ENCODE results near the gene CHMP1B.

Gene CHMP1B

DNA sequence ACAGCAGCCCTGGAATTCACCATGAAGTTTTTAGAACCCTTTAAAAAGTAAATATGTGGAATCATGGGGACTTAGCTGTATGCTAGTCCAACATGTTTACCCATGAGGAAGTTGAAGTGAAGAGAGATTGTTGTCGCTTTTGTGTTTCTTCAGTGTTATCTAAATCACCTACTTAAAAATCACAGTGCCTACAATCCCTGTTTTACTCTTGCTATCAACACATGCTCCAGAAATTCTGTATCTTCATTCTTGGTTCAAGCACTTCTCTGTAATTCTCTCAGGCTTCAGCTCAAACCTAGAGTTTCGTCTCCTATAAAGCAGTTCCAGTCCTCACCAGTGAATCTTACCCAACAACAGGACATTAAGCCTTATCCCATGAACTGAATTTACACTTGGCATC lies 30.5 kb upstream of the CHMP1B start:
- TF ChIP-seq, protein P1, sequence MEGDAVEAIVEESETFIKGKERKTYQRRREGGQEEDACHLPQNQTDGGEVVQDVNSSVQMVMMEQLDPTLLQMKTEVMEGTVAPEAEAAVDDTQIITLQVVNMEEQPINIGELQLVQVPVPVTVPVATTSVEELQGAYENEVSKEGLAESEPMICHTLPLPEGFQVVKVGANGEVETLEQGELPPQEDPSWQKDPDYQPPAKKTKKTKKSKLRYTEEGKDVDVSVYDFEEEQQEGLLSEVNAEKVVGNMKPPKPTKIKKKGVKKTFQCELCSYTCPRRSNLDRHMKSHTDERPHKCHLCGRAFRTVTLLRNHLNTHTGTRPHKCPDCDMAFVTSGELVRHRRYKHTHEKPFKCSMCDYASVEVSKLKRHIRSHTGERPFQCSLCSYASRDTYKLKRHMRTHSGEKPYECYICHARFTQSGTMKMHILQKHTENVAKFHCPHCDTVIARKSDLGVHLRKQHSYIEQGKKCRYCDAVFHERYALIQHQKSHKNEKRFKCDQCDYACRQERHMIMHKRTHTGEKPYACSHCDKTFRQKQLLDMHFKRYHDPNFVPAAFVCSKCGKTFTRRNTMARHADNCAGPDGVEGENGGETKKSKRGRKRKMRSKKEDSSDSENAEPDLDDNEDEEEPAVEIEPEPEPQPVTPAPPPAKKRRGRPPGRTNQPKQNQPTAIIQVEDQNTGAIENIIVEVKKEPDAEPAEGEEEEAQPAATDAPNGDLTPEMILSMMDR (conservative IDR thresholded peaks at IDR 0.05; ENCODE audit: control insufficient read depth, insufficient read depth, low read depth, low read length), result no peak
- DNase-seq (ENCODE audit: low read depth), result no peak
- H3K4me3 ChIP-seq (ENCODE audit: control insufficient read depth, low read depth, low read length), result no peak overlapping the region

DNA sequence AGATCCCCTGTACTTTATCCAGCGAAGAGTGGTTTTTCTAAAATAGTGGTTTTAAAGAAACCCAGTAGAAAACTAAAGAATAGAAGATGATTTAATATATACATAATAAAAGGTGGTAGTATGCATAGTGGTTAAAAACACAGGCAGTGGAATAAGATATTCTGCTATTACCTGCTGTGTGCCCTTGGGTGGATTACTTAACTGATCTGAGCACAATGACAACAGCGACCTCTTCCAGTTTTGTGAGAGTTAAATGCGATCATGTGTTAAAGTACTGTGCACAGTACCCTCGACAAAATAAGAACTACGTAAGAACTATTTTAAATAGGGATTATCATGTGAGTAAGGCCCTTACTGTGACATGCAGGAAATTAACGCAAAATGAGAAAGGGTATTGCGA lies 30.0 kb upstream of the CHMP1B start:
- DNase-seq (ENCODE audit: low read depth), result no peak
- TF ChIP-seq, protein P1 (conservative IDR thresholded peaks at IDR 0.05; ENCODE audit: control insufficient read depth, insufficient read depth, low read depth, low read length), result no peak
- no peak overlapping the region for H3K4me3 ChIP-seq (ENCODE audit: control insufficient read depth, low read depth, low read length)

DNA sequence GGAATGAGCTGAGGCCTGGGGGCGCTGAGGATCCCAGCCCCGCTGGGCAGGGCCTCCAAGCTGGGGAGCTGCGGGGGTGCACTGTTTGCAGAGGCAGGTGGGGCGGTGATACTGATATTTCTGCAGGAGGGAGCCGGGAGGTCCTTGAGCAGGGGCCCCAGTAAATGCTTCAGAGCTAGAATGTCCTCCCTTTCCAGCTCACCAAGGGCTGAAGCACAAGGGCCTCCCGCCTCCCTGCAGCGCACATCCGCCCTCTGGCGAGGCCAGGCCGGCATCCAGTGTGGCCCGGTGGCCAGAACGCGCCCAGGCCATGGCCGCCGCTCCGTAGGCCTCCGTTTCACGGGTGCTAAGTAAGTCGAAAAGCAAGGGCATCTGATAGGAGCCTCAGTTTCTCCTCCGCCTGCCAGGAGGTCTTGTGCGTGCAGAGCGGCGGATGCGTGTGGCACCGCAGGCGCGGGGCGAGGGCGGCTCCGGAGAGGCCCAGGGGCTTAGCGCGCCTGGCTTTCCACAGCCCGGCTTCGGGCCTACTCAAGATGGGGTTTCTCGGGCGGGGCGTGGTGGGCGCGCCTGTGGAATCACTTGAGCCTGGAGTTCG lies 29.5 kb upstream of the CHMP1B start:
- TF ChIP-seq, protein P1 (conservative IDR thresholded peaks at IDR 0.05; ENCODE audit: control insufficient read depth, insufficient read depth, low read depth, low read length), result no peak
- DNase-seq (ENCODE audit: low read depth), result no peak
- no peak overlapping the region for H3K4me3 ChIP-seq (ENCODE audit: control insufficient read depth, low read depth, low read length)

DNA sequence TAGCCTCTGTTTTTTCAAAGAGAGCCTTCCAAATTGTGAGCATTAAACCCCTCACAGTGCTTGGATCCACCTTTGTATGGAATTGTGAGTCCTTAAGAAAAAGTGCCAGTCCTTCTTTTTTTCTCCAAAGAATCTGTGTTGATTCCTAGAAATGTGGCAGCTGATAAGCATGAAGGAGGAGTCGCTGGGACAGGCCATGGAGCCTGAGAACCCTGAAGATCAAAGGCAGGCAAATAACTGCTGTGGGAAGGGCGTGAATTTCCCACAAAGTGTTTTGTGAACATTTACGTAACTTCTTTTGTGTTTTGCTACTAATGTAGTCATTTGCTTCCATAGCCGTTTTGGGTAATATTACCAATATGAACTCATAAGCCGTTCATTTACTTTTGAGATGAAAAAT lies 27.7 kb upstream of the CHMP1B start:
- H3K4me3 ChIP-seq (ENCODE audit: control insufficient read depth, low read depth, low read length), result no peak overlapping the region
- no peak for DNase-seq (ENCODE audit: low read depth)
- TF ChIP-seq, protein P1 (conservative IDR thresholded peaks at IDR 0.05; ENCODE audit: control insufficient read depth, insufficient read depth, low read depth, low read length), result no peak

DNA sequence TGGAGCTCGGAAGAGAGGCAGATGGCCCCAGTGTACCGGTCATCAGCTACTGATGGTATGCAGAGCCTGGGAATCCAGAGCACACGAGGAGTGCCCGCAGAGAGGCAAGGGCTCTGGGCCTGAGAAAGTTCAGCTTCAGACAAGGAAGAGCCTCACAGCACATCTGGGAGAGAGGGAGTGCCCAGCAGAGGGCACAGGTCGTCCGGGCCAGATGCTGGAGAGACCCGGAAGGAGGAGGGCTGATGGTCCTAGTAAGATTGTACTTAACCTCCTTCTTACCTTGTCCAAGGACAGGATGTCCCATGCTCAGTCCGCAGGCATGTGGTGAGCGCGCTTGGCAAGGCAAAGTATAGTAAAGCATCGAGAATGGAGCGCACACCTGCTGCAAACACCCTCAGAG lies 24.4 kb upstream of the CHMP1B start:
- H3K4me3 ChIP-seq (ENCODE audit: control insufficient read depth, low read depth, low read length), result no peak overlapping the region
- no peak for DNase-seq (ENCODE audit: low read depth)
- TF ChIP-seq, protein P1 (conservative IDR thresholded peaks at IDR 0.05; ENCODE audit: control insufficient read depth, insufficient read depth, low read depth, low read length), result no peak

DNA sequence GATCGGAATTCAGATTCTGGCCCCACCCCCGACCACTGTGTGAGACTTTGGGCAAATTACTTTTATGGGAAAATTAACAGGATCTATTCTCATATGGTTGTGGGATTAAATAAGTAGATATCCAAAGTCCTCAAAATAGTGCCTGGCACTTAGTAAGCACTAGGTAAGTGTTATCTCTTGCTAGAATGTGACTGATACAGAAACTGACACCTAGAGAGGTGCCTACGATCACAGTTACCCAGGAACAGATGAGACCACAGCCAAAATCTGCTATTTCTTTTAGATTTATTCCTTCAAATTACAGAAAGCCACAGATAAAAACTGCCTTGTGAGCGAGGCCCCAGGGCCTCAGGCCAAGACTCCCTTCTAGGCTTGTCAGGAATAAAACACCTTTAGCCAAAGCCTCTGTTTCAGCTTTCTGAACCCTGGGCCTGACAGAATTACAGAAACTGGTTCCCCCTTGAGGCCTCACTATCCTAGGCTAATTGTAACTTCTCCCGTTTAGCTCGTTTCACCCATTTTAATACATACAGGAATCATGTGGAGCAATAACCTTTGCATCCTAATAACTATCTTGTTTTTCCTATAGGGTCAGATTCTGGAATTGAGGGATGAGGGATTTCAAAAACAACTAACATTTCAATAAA lies 22.3 kb upstream of the CHMP1B start:
- no peak overlapping the region for H3K4me3 ChIP-seq (ENCODE audit: control insufficient read depth, low read depth, low read length)
- TF ChIP-seq, protein P1 (conservative IDR thresholded peaks at IDR 0.05; ENCODE audit: control insufficient read depth, insufficient read depth, low read depth, low read length), result no peak
- no peak for DNase-seq (ENCODE audit: low read depth)

Data from fibroblast of mammary gland (primary cell).